Superior temporal gyrus (tissue), 1 donor: Measurements from ENCODE around the gene PHLDA1.

Experiments used
- DNase-seq: peaks from one replicate; pipeline ENCODE4 v3.0.0-alpha.2; 2016; ENCODE audit errors: extremely low spot score

Gene PHLDA1

GRCh38 chr12:76031414-76032042 lies at the start of gene PHLDA1:
Gene PHLDA1 (minus strand): TSS chr12:76031776.
- peak; percentile 90 for DNase-seq

- no peak for DNase-seq
Measured at GRCh38 chr12:76080729-76081415, 49.3 kb upstream of the PHLDA1 start.

GRCh38 chr12:76080017-76080728 lies 48.6 kb upstream of the PHLDA1 start:
- DNase-seq: no peak

- DNase-seq: no peak
Measured at GRCh38 chr12:76078748-76079147, 47.2 kb upstream of the PHLDA1 start.

GRCh38 chr12:76075448-76075847 lies 43.9 kb upstream of the PHLDA1 start:
- DNase-seq: no peak

- DNase-seq: no peak
Measured at GRCh38 chr12:76074701-76075336, 43.2 kb upstream of the PHLDA1 start.

- no peak for DNase-seq
Measured at GRCh38 chr12:76073561-76073960, 42.0 kb upstream of the PHLDA1 start.

GRCh38 chr12:76072568-76072967 lies 41.0 kb upstream of the PHLDA1 start:
- no peak for DNase-seq

GRCh38 chr12:76069339-76069738 lies 37.8 kb upstream of the PHLDA1 start:
- no peak for DNase-seq

- no peak for DNase-seq
Measured at GRCh38 chr12:76065917-76066316, 34.3 kb upstream of the PHLDA1 start.

- no peak for DNase-seq
Measured at GRCh38 chr12:76064904-76065303, 33.3 kb upstream of the PHLDA1 start.

GRCh38 chr12:76060111-76060510 lies 28.5 kb upstream of the PHLDA1 start:
- no peak for DNase-seq

GRCh38 chr12:76057326-76057725 lies 25.8 kb upstream of the PHLDA1 start:
- no peak for DNase-seq

- no peak for DNase-seq
Measured at GRCh38 chr12:76055393-76055792, 23.8 kb upstream of the PHLDA1 start.

- no peak for DNase-seq
Measured at GRCh38 chr12:76049575-76050251, 18.1 kb upstream of the PHLDA1 start.

- no peak for DNase-seq
Measured at GRCh38 chr12:76047742-76048141, 16.2 kb upstream of the PHLDA1 start.

GRCh38 chr12:76047060-76047459 lies 15.5 kb upstream of the PHLDA1 start:
- DNase-seq: no peak

- DNase-seq: no peak
Measured at GRCh38 chr12:76043377-76043776, 11.8 kb upstream of the PHLDA1 start.

GRCh38 chr12:76042147-76042546 lies 10.6 kb upstream of the PHLDA1 start:
- no peak for DNase-seq

GRCh38 chr12:76041406-76041805 lies 9.8 kb upstream of the PHLDA1 start:
- no peak for DNase-seq

GRCh38 chr12:76040461-76040860 lies 8.9 kb upstream of the PHLDA1 start:
- DNase-seq: no peak

GRCh38 chr12:76038176-76038575 lies 6.6 kb upstream of the PHLDA1 start:
- DNase-seq: no peak
